Endothelial cell of coronary artery (primary cell): ENCODE measurements around the gene GNL2. TPM values are rescaled to one million over a fixed set of nuclear protein-coding genes. Genes with fewer than 3 reads are reported as not detected.

Source experiments
- total RNA-seq: library from RNA; depleted of rRNA; stranded (reverse); fragments of >200 nt; gene quantifications from 2 replicates; pipeline ENCODE4 v1.2.3, GENCODE V29; 2014

Gene GNL2
- total RNA-seq, result 84.1 and 88.0 TPM in 2 replicates

GRCh38 chr1:37595440-37596181 lies at the start of gene GNL2:
GNL2 (minus strand) TSS chr1:37595937; CDS start chr1:37595822, 115 bp downstream.

GRCh38 chr1:37634244-37634991 lies 38.7 kb upstream of the GNL2 start, which contains the start of gene RSPO1:
RSPO1 (minus strand) TSS chr1:37634892; CDS start chr1:37629661, 5,231 bp downstream.

GRCh38 chr1:37556712-37557196 lies 39.0 kb downstream of the GNL2 start, which contains the start of gene DNALI1:
DNALI1 (plus strand) TSS chr1:37556940; CDS start chr1:37556995, 55 bp downstream.

GRCh38 chr1:37553927-37554808 lies 41.6 kb downstream of the GNL2 start, which contains the start of gene SNIP1:
SNIP1 (minus strand) TSS chr1:37554293; CDS start chr1:37554229, 64 bp downstream.

Other genes with a start within 250 kb of the GNL2 start
- 3.1 and 5.8 TPM in 2 replicates for gene ZC3H12A, start 121.4 kb downstream of the GNL2 start, total RNA-seq
- 37.0 and 47.2 TPM in 2 replicates for gene MEAF6, start 81.2 kb downstream of the GNL2 start, total RNA-seq
- gene SNIP1, start 41.6 kb downstream of the GNL2 start, total RNA-seq, result 14.4 and 14.8 TPM in 2 replicates
- 1.5 and 3.1 TPM in 2 replicates for gene DNALI1, start 39.0 kb downstream of the GNL2 start, total RNA-seq
- not detected in 2 replicates for gene RSPO1, start 39.0 kb upstream of the GNL2 start, total RNA-seq
- 4.8 and 10.1 TPM in 2 replicates for gene CDCA8, start 96.6 kb upstream of the GNL2 start, total RNA-seq
- gene EPHA10, start 169.2 kb upstream of the GNL2 start, total RNA-seq, result not detected in 2 replicates
- 0.75 and 0.90 TPM in 2 replicates for gene MANEAL, start 197.9 kb upstream of the GNL2 start, total RNA-seq
- 10.0 and 10.2 TPM in 2 replicates for gene C1orf122, start 211.9 kb upstream of the GNL2 start, total RNA-seq
- gene YRDC, start 212.3 kb upstream of the GNL2 start, total RNA-seq, result 19.1 and 22.7 TPM in 2 replicates